Calu3 (cell line): ENCODE measurements around the gene DAB1. TPM values are rescaled to one million over a fixed set of nuclear protein-coding genes. Genes with fewer than 3 reads are reported as not detected.

Experiments
- BruUV-seq: library from RNA; stranded (reverse); fragments of 400-500 nt; replicated peaks from 2 replicates; lab custom pipeline; 2021; lab: Mats Ljungman, UMichigan
- CTCF ChIA-PET: fragments of 300-600 bp; sonication (Branson Sonifier 250); formaldehyde crosslinking; loops from one replicate; lab custom pipeline; 2022; ENCODE audit warnings: antibody characterized with exemption; lab: Charles Lee
- DNase-seq: peaks from one replicate; pipeline ENCODE4 v3.0.0; 2022
- H3K27ac Mint-ChIP-seq: one replicate; pipeline ENCODE4 v1.8.0; 2022; ENCODE audit warnings: mixed read lengths; ENCODE audit not compliant: unreplicated experiment
- H3K27me3 Mint-ChIP-seq: one replicate; pipeline ENCODE4 v1.8.0; 2022; ENCODE audit warnings: mixed read lengths; ENCODE audit not compliant: unreplicated experiment
- H3K36me3 Mint-ChIP-seq: one replicate; pipeline ENCODE4 v1.8.0; 2022; ENCODE audit warnings: mild to moderate bottlenecking, moderate library complexity, mixed read lengths; ENCODE audit not compliant: insufficient read depth, unreplicated experiment
- H3K4me1 Mint-ChIP-seq: one replicate; pipeline ENCODE4 v1.8.0; 2022; ENCODE audit warnings: mild to moderate bottlenecking, low read depth, mixed read lengths; ENCODE audit not compliant: unreplicated experiment
- H3K4me3 Mint-ChIP-seq: one replicate; pipeline ENCODE4 v1.8.0; 2022; ENCODE audit warnings: mild to moderate bottlenecking, low read depth, moderate library complexity, mixed read lengths; ENCODE audit not compliant: unreplicated experiment
- H3K9me3 Mint-ChIP-seq: one replicate; pipeline ENCODE4 v1.8.0; 2022; ENCODE audit warnings: low read depth, mixed read lengths; ENCODE audit not compliant: unreplicated experiment
- intact Hi-C: fragments of 100-400 bp; cut with micrococcal nuclease; formaldehyde crosslinking; loops from one replicate; pipeline ENCODE4 v1.10.0; 2022; ENCODE audit not compliant: unreplicated experiment
- total RNA-seq: library from RNA; stranded (reverse); gene quantifications from 2 replicates; pipeline ENCODE4 v1.2.3, GENCODE V29; 2022
- TF ChIP-seq, protein P1 (sequence below): fragments of 200-600 bp; IDR thresholded peaks from one replicate; pipeline ENCODE4 v1.8.0; 2022; ENCODE audit warnings: antibody characterized with exemption; ENCODE audit not compliant: unreplicated experiment

Gene DAB1
- total RNA-seq, 1 experiment from 2014 or later = not detected

DNA sequence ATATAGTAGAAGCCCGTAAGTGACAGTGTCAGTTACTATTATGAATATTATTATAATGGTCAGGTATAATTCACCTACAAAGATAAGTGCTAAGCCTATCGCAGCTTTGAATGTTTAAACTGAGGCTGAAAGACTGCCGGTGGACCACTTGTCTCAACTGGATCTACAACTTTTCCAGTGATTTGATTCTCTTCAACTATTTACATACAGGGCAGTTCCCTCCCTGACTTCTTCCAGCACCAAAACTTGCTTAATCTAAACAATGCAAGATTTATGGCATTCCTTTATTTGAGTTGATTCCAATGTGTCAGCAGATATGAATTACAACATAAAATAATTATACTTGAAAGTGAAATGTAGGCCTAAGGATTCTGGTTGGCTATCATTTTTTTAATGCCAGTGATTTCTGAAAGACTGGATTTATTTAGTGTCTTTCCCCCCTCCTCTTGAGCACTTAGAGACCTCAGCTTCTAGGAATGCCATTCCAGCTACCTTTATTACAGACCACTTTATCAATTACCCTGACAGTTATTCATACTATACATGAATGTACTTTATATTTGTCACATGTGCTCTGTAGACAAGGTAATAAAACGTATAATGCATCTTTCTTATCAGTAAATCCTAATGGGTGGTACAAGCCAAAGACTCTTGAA, 304.8 kb downstream of the DAB1 start:
- H3K27ac Mint-ChIP-seq = no peak overlapping the region
- H3K27me3 Mint-ChIP-seq = no peaks in the 10 kb centered on the region
- peaks cover 2% of the 10 kb centered on the region for H3K9me3 Mint-ChIP-seq
- no peaks in the 10 kb centered on the region for H3K36me3 Mint-ChIP-seq
- DNase-seq = no peak
- TF ChIP-seq, protein P1, sequence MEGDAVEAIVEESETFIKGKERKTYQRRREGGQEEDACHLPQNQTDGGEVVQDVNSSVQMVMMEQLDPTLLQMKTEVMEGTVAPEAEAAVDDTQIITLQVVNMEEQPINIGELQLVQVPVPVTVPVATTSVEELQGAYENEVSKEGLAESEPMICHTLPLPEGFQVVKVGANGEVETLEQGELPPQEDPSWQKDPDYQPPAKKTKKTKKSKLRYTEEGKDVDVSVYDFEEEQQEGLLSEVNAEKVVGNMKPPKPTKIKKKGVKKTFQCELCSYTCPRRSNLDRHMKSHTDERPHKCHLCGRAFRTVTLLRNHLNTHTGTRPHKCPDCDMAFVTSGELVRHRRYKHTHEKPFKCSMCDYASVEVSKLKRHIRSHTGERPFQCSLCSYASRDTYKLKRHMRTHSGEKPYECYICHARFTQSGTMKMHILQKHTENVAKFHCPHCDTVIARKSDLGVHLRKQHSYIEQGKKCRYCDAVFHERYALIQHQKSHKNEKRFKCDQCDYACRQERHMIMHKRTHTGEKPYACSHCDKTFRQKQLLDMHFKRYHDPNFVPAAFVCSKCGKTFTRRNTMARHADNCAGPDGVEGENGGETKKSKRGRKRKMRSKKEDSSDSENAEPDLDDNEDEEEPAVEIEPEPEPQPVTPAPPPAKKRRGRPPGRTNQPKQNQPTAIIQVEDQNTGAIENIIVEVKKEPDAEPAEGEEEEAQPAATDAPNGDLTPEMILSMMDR = no peak
- no peaks in the 10 kb centered on the region for H3K4me1 Mint-ChIP-seq
- intact Hi-C loops = no loop called here
- no TSS peak for BruUV-seq
- CTCF ChIA-PET = no interaction called here
- no peak overlapping the region for H3K4me3 Mint-ChIP-seq

DNA sequence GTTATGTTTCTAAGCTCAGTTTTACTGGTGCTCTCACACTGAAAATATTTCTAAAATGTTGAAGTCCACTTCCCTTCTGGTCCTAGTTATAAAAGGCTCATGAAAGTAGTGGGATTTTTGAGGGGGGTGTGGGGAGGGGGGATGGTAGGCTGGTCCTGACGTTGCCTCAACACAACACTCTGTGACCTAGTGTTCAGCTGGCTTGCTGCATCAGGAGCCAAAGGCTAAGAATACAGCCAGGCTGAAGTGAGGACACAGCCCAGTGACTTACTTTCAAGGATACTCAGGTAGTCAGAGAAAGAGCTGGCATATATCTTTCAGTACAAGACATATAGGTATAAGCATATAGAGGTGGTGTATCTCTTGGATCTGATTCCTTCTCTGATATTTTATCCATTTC, 306.1 kb downstream of the DAB1 start:
- Mint-ChIP-seq H3K27ac (no peak overlapping the region), H3K36me3 (no peaks in the 10 kb centered on the region), H3K4me1 (no peaks in the 10 kb centered on the region), H3K4me3 (no peak overlapping the region), H3K9me3 (peaks cover 3% of the 10 kb centered on the region), H3K27me3 (no peaks in the 10 kb centered on the region)
- no peak for DNase-seq
- CTCF ChIA-PET = no interaction called here
- intact Hi-C loops = no loop called here
- TF ChIP-seq, protein P1 = no peak
- BruUV-seq = no TSS peak

DNA sequence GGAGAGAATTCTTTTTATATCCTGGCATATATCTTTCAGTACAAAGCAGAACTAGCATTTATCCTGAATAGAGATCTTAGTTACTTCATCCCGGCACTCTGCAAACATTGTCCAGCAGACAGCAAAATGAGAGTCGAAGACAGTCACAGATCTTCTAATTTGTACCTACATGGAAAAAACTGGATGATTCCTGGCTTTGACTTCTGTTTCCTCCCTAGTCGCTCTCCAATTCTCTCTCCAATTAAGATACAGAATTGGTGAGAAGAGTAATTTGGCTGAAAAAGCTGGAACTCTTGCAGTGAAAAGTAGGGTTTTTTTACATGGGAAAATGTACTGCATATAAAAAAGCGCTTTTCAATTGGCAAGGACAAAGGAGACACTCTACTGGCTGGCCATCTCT, 307.0 kb downstream of the DAB1 start:
- TF ChIP-seq, protein P1 = no peak
- Mint-ChIP-seq H3K27ac (no peak overlapping the region), H3K36me3 (no peaks in the 10 kb centered on the region), H3K9me3 (peaks cover 4% of the 10 kb centered on the region), H3K27me3 (no peaks in the 10 kb centered on the region), H3K4me3 (no peak overlapping the region), H3K4me1 (no peaks in the 10 kb centered on the region)
- CTCF ChIA-PET = no interaction called here
- DNase-seq = no peak
- BruUV-seq = no TSS peak
- intact Hi-C loops = no loop called here

DNA sequence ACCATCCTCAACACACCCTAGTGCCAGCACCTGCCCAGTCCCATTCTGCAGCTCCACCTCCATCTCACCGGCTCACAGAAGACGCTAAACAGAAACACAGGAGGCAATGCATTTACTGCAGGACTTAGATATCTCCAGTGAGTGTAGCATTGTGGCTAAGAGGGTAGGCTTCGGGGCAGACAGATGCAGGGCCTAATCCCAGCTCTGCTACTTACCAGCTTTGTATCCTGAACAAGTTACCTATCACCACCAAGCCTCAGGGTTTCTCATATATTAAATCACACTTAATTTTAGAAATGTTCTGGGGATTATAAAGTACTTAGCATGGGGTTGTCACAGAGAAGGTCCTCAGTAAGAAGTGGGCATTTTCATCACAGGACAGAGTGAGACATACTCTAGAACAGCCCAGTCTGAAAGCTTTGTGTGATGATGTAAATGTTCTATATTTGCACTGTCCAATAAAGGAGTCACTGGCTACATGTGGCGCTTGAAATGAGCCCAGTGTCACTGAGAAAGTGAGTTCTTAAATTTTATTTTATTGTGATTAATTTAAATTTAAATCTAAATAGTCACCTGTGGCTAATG, 308.7 kb downstream of the DAB1 start:
- Mint-ChIP-seq H3K27me3 (no peaks in the 10 kb centered on the region), H3K27ac (no peak overlapping the region), H3K4me1 (no peaks in the 10 kb centered on the region), H3K9me3 (peaks cover 2% of the 10 kb centered on the region), H3K36me3 (no peaks in the 10 kb centered on the region), H3K4me3 (no peak overlapping the region)
- CTCF ChIA-PET = no interaction called here
- TF ChIP-seq, protein P1 = no peak
- BruUV-seq = no TSS peak
- intact Hi-C loops = no loop called here
- no peak for DNase-seq
